Measurements from ENCODE around the gene DNLZ. TPM values are rescaled to one million over a fixed set of nuclear protein-coding genes. Genes with fewer than 3 reads are reported as not detected.

The DNLZ gene
- total and polyA plus RNA-seq, 2 of the 4 experiments (the other 2 are of a cell fraction), result 2.0 to 11.4 TPM

- Histone ChIP-seq H3K9me3 (ENCODE audit: control insufficient read depth, insufficient read depth, low read length) (no peaks in the 10 kb centered on the region), H2BK5ac (ENCODE audit: low read depth, low read length, poor library complexity, severe bottlenecking) (no peak overlapping the region), H3K4me2 (ENCODE audit: low read depth, low read length) (no peak overlapping the region), H3K4ac (ENCODE audit: low read depth, low read length) (no peak overlapping the region), H2AK5ac (ENCODE audit: low read depth, low read length) (no peak overlapping the region), H2BK120ac (ENCODE audit: low read depth, low read length) (no peak overlapping the region), H4K5ac (ENCODE audit: low read depth, low read length) (no peak overlapping the region), H3K9me1 (ENCODE audit: insufficient read depth, low read length) (peaks cover 7% of the 10 kb centered on the region), H3K27me3 (ENCODE audit: control insufficient read depth, insufficient read depth, low read length) (no peaks in the 10 kb centered on the region), H4K8ac (ENCODE audit: low read depth in 2 of 2, low read length in 2 of 2) (no peak overlapping the region), H3K14ac (replicated peaks; ENCODE audit: low read depth, low read length) (no peak overlapping the region), H3K27ac (ENCODE audit: insufficient read depth, low read length) (no peak overlapping the region), H2AK9ac (replicated peaks; ENCODE audit: low read depth, low read length, poor library complexity) (no peak overlapping the region), H3K23ac (ENCODE audit: low read depth, low read length) (no peak overlapping the region), H3K9ac (ENCODE audit: low read depth, low read length) (no peak overlapping the region), H3K79me1 (ENCODE audit: low read depth in 1 of 2, low read length in 2 of 2) (peaks cover 13 to 72% of the 10 kb centered on the region in 2 experiments), H3K56ac (ENCODE audit: extremely low read depth, insufficient read depth, low read length) (no peak overlapping the region), H2BK15ac (ENCODE audit: low read depth, low read length) (no peak overlapping the region), H3K18ac (ENCODE audit: low read depth, low read length) (no peak overlapping the region), H3K36me3 (ENCODE audit: control insufficient read depth, insufficient read depth, low read length) (peaks cover 82% of the 10 kb centered on the region), H2BK20ac (ENCODE audit: low read depth, low read length) (no peak overlapping the region), H4K20me1 (ENCODE audit: insufficient read depth, low read length) (peaks cover 79% of the 10 kb centered on the region), H3K4me3 (ENCODE audit: insufficient read depth, low read depth, low read length) (no peak overlapping the region), H2AFZ (replicated peaks; ENCODE audit: low read length, poor library complexity) (no peak overlapping the region), H4K91ac (ENCODE audit: insufficient read depth, low read depth, low read length) (no peak overlapping the region), H3K4me1 (ENCODE audit: control insufficient read depth, insufficient read depth, low read length) (peaks cover 21% of the 10 kb centered on the region)
- in situ Hi-C loops (cut with MboI; ENCODE audit: low sequenced_read_pairs), result no loop called here
- POLR2A ChIA-PET (ENCODE audit: unreplicated experiment), result no interaction called here
- DNase-seq, result no peak
- ATAC-seq (ENCODE audit: low read depth), result no peak
- dilution Hi-C loops (cut with HindIII; ENCODE audit: low sequenced_read_pairs, unreplicated experiment), result no loop called here
- intact Hi-C loops (cut with micrococcal nuclease), result no loop called here
- 94% methylated on average over 21 of the region's 25 CpGs; no CpG with 5 or more reads in 1 of the 2 experiments for WGBS, 2 experiments (ENCODE audit: extremely low coverage in 2 of 2, insufficient read length in 1 of 2)
- CTCF ChIA-PET, result no interaction called here
- TF ChIP-seq MAFK (IDR thresholded peaks at IDR 0.05; ENCODE audit: low read depth, low read length) (no peak), USF2 (IDR thresholded peaks at IDR 0.05; ENCODE audit: low read depth, low read length) (no peak), MAZ (IDR thresholded peaks at IDR 0.05; ENCODE audit: borderline replicate concordance, low read depth, low read length) (no peak), BHLHE40 (IDR thresholded peaks at IDR 0.05; ENCODE audit: low read depth, low read length) (no peak), CHD1 (IDR thresholded peaks at IDR 0.05; ENCODE audit: low read depth, low read length) (no peak), RAD21 (IDR thresholded peaks at IDR 0.05; ENCODE audit: low read length) (no peak), SMC3 (IDR thresholded peaks at IDR 0.05; ENCODE audit: low read depth, low read length) (no peak), FOS (IDR thresholded peaks at IDR 0.05; ENCODE audit: low read depth, low read length) (no peak), CTCF (conservative IDR thresholded peaks at IDR 0.05; ENCODE audit: low read depth, low read length) (no peak), NFE2L2 (IDR thresholded peaks at IDR 0.05; ENCODE audit: low read depth, low read length) (no peak), CEBPB (IDR thresholded peaks at IDR 0.05; ENCODE audit: low read depth, low read length) (no peak), MXI1 (IDR thresholded peaks at IDR 0.05; ENCODE audit: borderline replicate concordance, low read depth, low read length) (no peak), ELK1 (IDR thresholded peaks at IDR 0.05; ENCODE audit: borderline replicate concordance, low read depth, low read length) (no peak), RCOR1 (IDR thresholded peaks at IDR 0.05; ENCODE audit: insufficient replicate concordance, low read length) (no peak)
- BruUV-seq (replicated peaks), result no TSS peak
Observed at GRCh38 chr9:136338511-136338910, 25.0 kb downstream of the DNLZ start.
